OCI-LY1 (cell line): ENCODE measurements around the gene CACNG4.

Source experiments
- H2AFZ ChIP-seq: fragments of 200-600 bp; sonication (generic), shearing (Covaris generic); 2 replicates; pipeline ENCODE4 v1.6.0; 2014; ENCODE audit warnings: antibody characterized with exemption, mild to moderate bottlenecking, low read length
- H3F3A ChIP-seq: fragments of 200-600 bp; sonication (generic), shearing (Covaris generic); 2 replicates; pipeline ENCODE4 v1.6.0; 2014; ENCODE audit warnings: mild to moderate bottlenecking, antibody characterized with exemption, low read length, moderate library complexity; ENCODE audit not compliant: insufficient read depth
- H3K27ac ChIP-seq: fragments of 200-600 bp; sonication (generic); 2 replicates; pipeline ENCODE4 v1.5.1; 2014; ENCODE audit warnings: low read length, mixed run types, mild to moderate bottlenecking, low read depth; ENCODE audit not compliant: poor library complexity, severe bottlenecking
- H3K27me3 ChIP-seq: fragments of 200-600 bp; sonication (generic); 2 replicates; pipeline ENCODE4 v1.6.0; 2014; ENCODE audit warnings: antibody characterized with exemption, mild to moderate bottlenecking, low read length, moderate library complexity; ENCODE audit not compliant: insufficient read depth
- H3K36me3 ChIP-seq: fragments of 200-600 bp; sonication (generic); 2 replicates; pipeline ENCODE4 v1.6.1; 2014; ENCODE audit warnings: mild to moderate bottlenecking, antibody characterized with exemption, low read length, moderate library complexity, mixed read lengths; ENCODE audit not compliant: insufficient read depth
- H3K4me1 ChIP-seq: fragments of 200-600 bp; sonication (generic); 2 replicates; pipeline ENCODE4 v1.5.1; 2014; ENCODE audit warnings: mild to moderate bottlenecking, low read length, moderate library complexity; ENCODE audit not compliant: insufficient read depth, severe bottlenecking
- H3K4me2 ChIP-seq: fragments of 200-600 bp; sonication (generic), shearing (Covaris generic); 2 replicates; pipeline ENCODE4 v1.6.1; 2014; ENCODE audit warnings: low read length
- H3K4me3 ChIP-seq: fragments of 200-600 bp; sonication (generic); 2 replicates; pipeline ENCODE4 v1.5.1; 2014; ENCODE audit warnings: low read length, low read depth, mild to moderate bottlenecking, mixed read lengths; ENCODE audit not compliant: poor library complexity, severe bottlenecking
- H3K79me2 ChIP-seq: fragments of 200-600 bp; shearing (Covaris generic); 2 replicates; pipeline ENCODE4 v1.6.1; 2016; ENCODE audit warnings: mixed run types, low read length, mixed read lengths; ENCODE audit not compliant: insufficient read depth
- H3K9ac ChIP-seq: fragments of 200-600 bp; sonication (generic), shearing (Covaris generic); 2 replicates; pipeline ENCODE4 v1.6.1; 2014; ENCODE audit warnings: mild to moderate bottlenecking, low read length, mixed read lengths
- H3K9me2 ChIP-seq: fragments of 200-600 bp; sonication (generic), shearing (Covaris generic); 2 replicates; pipeline ENCODE4 v1.6.1; 2014; ENCODE audit warnings: low read depth, mild to moderate bottlenecking, low read length, mixed read lengths
- H3K9me3 ChIP-seq: fragments of 200-600 bp; shearing (Covaris generic); 2 replicates; pipeline ENCODE4 v1.6.1; 2014; ENCODE audit warnings: low read length, mixed read lengths
- H4K20me1 ChIP-seq: fragments of 200-600 bp; sonication (generic), shearing (Covaris generic); 2 replicates; pipeline ENCODE4 v1.6.0; 2016; ENCODE audit warnings: mild to moderate bottlenecking, low read length; ENCODE audit not compliant: insufficient read depth
- CTCF ChIP-seq: fragments of 200-600 bp; sonication (generic), shearing (Covaris generic); IDR thresholded peaks from 2 replicates; pipeline ENCODE4 v1.5.1; 2017; ENCODE audit warnings: mild to moderate bottlenecking, antibody characterized with exemption, low read length, moderate library complexity, mixed read lengths
- EZH2 ChIP-seq: fragments of 200-600 bp; sonication (generic), shearing (Covaris generic); IDR thresholded peaks from 2 replicates; pipeline ENCODE4 v1.8.0; 2017; ENCODE audit warnings: borderline replicate concordance, mixed run types, mild to moderate bottlenecking, antibody characterized with exemption, low read length, moderate library complexity, mixed read lengths

CACNG4 gene

GRCh38 chr17:66916946-66917345, 47.6 kb upstream of the CACNG4 start:
- Histone ChIP-seq H3K4me1 (no peaks in the 10 kb centered on the region), H2AFZ (no peak overlapping the region), H3K9me3 (no peaks in the 10 kb centered on the region), H3K27ac (no peak overlapping the region), H3F3A (no peaks in the 10 kb centered on the region), H3K4me2 (no peak overlapping the region), H3K9ac (no peak overlapping the region), H3K36me3 (no peaks in the 10 kb centered on the region), H3K4me3 (no peak overlapping the region), H4K20me1 (no peaks in the 10 kb centered on the region), H3K9me2 (no peaks in the 10 kb centered on the region), H3K27me3 (peaks cover 11% of the 10 kb centered on the region; the same call in 1 of the 2 replicates), H3K79me2 (no peaks in the 10 kb centered on the region)
- TF ChIP-seq CTCF (no peak), EZH2 (no peak)

DNA sequence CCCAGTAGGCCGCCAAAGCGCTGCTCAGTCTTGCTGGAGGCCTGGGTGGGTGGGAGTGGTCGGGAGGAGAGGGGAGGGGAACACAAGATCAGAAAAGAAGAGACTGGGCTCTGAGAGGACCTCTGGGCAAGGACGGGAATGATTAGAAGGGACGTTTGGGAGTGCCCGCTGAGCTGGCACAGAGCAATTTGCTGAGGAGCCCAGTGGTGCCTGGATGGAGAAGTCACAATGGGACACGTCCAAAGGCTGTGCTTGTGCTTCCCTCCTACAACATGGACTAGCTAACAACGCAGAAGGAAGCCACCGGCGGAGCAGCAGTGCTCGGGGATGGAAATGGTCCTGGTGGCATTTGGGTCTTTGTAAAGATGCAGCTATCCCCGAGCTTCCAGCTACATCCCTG, 45.6 kb upstream of the CACNG4 start:
- Histone ChIP-seq H3K4me1 (no peaks in the 10 kb centered on the region), H3K79me2 (no peaks in the 10 kb centered on the region), H2AFZ (no peak overlapping the region), H3K9me3 (no peaks in the 10 kb centered on the region), H3K4me2 (no peak overlapping the region), H3F3A (no peaks in the 10 kb centered on the region), H3K9me2 (no peaks in the 10 kb centered on the region), H3K27ac (no peak overlapping the region), H3K4me3 (no peak overlapping the region), H4K20me1 (no peaks in the 10 kb centered on the region), H3K36me3 (no peaks in the 10 kb centered on the region), H3K27me3 (peaks cover 11% of the 10 kb centered on the region; the same call in 1 of the 2 replicates), H3K9ac (no peak overlapping the region)
- no peak for TF ChIP-seq EZH2
- no peak for TF ChIP-seq CTCF

GRCh38 chr17:66920435-66920834, 44.1 kb upstream of the CACNG4 start:
- TF ChIP-seq CTCF: no peak
- no peak for TF ChIP-seq EZH2
- peaks cover 11% of the 10 kb centered on the region; the same call in 1 of the 2 replicates for H3K27me3 ChIP-seq

More at GRCh38 chr17:66920435-66920834, 44.1 kb upstream of the CACNG4 start:
- no peaks in the 10 kb centered on the region for H3K36me3 ChIP-seq
- no peaks in the 10 kb centered on the region for H3K79me2 ChIP-seq
- no peaks in the 10 kb centered on the region for H3K4me1 ChIP-seq
- H3K4me2 ChIP-seq: no peak overlapping the region
- no peak overlapping the region for H3K9ac ChIP-seq
- no peaks in the 10 kb centered on the region for H3K9me3 ChIP-seq
- no peak overlapping the region for H3K27ac ChIP-seq
- H3K9me2 ChIP-seq: no peaks in the 10 kb centered on the region
- no peaks in the 10 kb centered on the region for H4K20me1 ChIP-seq
- H2AFZ ChIP-seq: no peak overlapping the region
- no peaks in the 10 kb centered on the region for H3F3A ChIP-seq
- no peak overlapping the region for H3K4me3 ChIP-seq
